Myocyte (in vitro differentiated cells): ENCODE measurements around the gene COX11. TPM values are rescaled to one million over a fixed set of nuclear protein-coding genes. Genes with fewer than 3 reads are reported as not detected.

Experiments used
- DNase-seq: peaks from one replicate; pipeline ENCODE4 v3.0.0-alpha.2; 2012; ENCODE audit warnings: low read depth
- total RNA-seq: library from RNA; depleted of rRNA; stranded (reverse); fragments of >200 nt; gene quantifications from 2 replicates; pipeline ENCODE4 v1.2.3, GENCODE V29; 2014

Gene COX11
- total RNA-seq, 1 donor from 2014 or later = 110 TPM

DNA sequence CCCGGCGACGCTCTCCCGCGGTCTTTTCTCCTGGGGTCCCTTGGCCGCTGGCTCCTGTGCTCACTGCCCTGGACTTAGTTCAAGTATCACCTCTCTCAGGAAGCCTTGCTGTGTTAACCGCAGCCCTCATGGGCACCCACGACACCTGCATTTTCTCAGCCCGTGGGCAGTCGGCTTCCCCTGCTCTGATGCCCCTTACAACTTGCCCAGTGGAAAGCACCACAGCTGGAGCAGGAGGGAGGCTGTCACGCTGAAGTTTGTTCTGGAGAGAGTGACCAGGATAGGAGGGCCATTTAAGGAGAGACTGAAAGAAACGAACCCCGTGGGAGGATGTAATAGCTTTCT is 506 bp upstream of the COX11 start:
- peak; percentile 74 for DNase-seq

DNA sequence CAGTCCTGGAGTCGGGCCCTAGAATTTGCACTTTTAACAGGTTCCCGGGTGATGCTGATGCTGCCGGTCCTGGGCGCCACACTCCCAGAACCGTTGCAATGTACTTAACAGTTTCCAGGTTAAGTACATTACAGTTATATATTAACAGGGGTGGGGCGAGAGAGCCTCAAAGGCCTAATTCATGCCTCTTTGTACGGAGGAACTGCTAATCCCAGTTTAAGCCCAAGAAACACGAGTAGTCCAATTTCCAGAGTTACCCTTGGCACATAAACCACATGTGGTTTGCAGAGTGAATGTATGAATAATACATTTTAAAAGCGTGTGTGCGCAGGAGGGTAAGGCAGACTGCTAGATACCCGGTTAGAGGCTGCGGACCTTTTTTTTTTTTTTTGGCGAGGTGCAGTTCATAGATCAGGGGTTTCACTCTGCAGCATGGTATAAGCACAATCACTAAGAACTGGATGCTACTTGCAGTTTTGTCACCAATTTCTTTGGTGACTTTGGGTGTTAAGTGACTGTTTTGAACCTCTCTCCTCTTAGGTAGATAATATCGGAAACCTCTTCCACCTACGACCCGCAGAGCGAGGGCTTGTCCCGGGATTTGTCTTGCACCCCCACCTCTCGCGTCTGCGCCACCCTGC is 713 bp downstream of the COX11 start:
- DNase-seq = peak; percentile 59

- no peak for DNase-seq
Measured at GRCh38 chr17:54956791-54957190, 11.7 kb downstream of the COX11 start.

- DNase-seq = no peak
Measured at GRCh38 chr17:54951286-54951685, 17.2 kb downstream of the COX11 start.

DNA sequence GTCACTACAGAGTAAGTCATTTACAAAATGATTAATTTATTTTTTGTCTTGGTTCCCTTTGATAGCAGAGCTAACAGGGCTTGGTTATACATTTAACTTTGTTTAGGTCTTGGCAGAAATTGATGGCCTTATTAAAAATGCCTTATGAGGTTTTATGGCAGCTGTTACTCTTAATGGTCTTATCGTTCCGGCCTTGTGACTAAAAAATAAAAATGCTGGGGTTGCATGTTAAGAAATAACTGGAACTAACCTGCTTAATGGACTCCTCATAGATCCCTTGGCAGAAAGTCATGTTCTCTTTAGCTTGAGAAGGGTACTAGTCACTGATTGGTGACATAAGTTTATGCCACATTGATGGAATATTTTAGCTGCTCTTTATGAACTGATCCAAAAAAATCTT is 18.3 kb downstream of the COX11 start:
- peak; percentile 57 for DNase-seq

DNA sequence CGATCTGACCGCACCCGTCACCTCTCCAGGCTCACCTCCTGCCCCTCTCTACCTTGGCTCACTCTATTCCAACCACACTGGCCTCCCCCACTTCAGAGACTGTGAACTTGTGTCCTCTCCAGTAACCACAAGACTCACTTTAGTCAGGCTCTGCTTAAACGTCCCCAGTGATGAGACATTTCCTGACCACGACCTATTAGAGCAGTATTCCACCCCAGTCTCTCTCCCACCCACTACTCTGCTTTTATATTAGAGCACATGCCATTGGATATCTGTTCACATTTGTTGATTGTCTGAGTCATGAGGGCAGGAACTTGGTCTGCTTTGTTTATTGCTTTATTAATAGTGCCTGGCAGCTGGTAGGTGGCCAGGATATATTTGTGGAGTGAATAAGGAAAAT is 20.1 kb downstream of the COX11 start:
- DNase-seq = peak; percentile 97

DNA sequence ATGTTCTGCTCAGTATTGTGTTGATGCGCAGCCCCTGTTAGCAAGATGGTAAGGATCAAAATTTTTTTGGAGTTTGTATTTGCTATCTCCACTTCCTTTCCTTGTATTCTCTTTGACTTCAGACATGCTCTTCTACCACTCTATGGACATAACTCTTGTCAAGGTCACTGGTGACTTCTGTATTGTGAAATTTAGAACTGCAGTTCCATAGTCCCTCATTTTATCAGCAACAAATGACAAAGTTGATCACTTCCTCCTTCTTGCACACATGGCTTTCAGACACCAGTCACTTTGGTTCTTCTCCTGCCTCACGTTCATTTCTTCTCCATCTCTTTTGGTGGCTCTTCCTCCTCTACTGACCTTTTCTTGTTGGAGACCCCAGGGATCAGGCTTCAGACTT is 21.1 kb downstream of the COX11 start:
- DNase-seq = no peak

- peak; percentile 41 for DNase-seq
Measured at GRCh38 chr17:54945671-54946070, 22.8 kb downstream of the COX11 start.

DNA sequence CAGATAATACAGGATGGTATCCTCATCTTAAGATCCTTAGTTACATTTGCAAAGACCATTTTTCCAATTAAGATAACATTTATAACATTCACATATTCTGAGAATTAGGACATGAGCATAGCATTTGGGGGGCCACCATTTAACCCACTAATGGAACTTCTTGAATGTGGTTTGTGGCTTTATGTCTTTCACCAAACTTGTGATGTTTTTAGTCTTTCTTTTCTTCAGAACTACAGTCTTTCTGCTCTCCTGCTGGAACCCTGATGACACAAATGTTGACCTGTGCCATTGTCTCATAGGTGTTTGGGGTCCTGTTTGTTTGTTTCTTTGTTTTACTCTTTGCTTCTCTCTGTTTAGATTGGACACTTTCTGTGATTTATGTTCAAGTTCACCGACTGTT is 23.2 kb downstream of the COX11 start:
- no peak for DNase-seq

DNA sequence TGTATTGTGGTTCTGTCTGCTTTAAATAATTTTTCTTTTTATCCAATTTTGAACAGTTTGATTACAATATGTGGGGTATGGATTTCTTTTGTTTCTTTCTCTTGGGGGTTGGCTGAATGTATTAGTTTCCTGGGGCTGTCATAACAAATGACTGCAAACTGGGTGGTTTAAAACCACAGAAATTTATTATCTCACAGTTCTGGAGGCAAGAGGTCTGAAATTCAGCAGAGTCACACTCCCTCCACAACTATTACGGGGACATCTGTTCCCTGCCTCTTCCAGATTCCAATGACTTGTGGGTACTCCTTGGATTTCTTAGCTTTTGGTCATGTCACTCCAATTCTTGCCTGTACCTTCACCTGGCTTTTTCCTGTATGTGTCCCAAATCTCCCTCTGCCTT is 23.7 kb downstream of the COX11 start:
- peak; percentile 96 for DNase-seq

DNA sequence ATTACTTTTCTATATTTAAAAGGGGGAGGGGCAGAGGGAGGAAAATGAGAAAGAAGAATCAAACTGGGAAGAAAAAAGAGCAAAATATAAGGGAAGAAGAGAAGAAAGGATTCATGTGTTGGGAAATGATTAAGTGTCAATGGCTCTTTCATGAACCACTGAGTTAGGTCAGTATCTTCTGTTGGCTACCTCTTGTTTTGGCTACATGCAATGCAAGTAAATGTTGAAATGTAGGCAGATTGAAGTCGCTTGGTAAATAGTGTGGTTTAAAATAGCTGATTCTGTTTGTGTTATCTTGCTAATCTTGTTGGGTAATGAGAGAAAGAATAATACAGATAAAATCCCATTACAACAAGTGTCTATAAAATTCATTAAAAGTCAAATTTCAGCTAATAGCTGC is 27.2 kb downstream of the COX11 start:
- no peak for DNase-seq

GRCh38 chr17:54937426-54937825 is 31.0 kb downstream of the COX11 start:
- no peak for DNase-seq

DNA sequence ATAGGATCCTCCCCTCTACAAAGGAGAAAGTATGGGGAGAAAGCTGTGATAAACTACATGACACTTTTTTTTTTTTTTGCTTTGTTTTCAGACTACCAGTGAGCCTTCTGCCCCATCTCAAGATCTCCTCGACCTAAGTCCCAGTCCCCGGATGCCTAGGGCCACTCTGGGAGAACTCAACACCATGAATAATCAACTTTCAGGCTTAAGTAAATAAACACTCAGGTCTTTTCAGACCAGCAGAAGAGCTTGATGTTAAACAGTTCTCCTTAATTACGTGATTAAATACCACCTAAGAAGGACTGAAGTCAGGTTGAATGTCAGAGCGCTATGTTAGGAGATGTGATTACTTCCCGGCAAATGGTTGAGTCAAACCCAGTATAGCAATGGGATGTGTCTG is 31.4 kb downstream of the COX11 start:
- no peak for DNase-seq

GRCh38 chr17:54935471-54935870 is 33.0 kb downstream of the COX11 start:
- DNase-seq = no peak

DNA sequence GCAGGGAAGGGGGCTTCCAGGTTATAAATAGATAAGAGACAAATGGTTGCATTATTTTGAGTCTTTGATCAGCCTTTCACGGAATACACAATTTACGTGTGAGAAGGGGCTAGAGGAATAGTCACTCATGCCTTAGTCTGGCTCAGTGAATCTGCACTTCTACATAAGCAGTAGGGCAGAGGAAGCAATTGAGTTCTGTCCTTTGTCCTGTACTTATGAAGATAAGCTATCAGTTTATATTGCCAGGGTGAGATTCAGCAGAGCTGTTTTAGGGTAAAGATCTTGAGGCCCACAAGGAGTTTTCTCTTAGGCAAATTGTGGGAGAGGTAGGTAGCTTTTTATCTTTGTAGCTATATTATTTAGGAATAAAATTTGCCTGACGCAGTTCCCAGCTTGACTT is 34.5 kb downstream of the COX11 start:
- no peak for DNase-seq

GRCh38 chr17:54932711-54933110 is 35.7 kb downstream of the COX11 start:
- DNase-seq = no peak

DNA sequence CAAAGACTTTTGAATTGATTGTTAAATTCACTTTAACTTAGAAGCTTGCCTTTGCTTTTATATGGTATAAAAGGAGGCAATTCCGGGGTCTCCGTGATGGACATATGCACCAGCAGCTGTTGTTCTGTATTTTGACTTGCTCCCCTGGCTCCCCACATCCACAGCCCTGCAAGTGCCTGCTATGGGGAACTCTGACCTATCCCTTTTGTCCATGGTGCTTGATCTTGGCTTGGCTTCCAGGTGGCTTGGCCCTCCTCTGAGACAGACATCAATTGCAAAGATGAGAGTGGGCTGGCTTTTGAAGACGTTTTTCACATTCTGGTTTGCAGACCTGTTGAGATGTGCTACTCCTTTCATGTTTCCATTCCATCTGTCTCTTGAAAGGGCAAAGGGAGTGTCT is 40.9 kb downstream of the COX11 start:
- DNase-seq = no peak

DNA sequence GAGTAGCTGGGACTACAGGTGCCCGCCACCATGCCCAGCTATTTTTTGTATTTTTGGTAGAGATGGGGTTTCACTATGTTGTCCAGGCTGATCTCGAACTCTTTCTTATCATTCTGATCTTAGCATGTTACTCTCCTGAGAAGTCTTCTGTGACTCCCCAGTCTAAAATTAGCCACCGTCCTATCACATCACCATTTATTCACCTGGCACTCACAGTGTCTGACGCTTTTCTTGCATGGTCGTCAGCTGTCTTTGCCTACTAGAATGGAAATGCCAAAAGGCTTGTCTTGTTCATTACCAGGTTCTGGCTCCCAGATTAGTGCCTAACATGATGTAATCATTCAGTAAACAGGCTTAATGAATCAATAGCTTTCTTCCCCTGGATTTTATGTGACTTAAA is 44.0 kb downstream of the COX11 start:
- DNase-seq = peak; percentile 59

- no peak for DNase-seq
Measured at GRCh38 chr17:54920819-54921218, 47.6 kb downstream of the COX11 start.

- DNase-seq = no peak
Measured at GRCh38 chr17:54919425-54919824, 49.0 kb downstream of the COX11 start.

GRCh38 chr17:54916721-54917120 is 51.7 kb downstream of the COX11 start:
- DNase-seq = no peak
